Fibroblast of gingiva (primary cell): Measurements from ENCODE around the gene TJP2.

Experiments used
- DNase-seq: peaks from one replicate; pipeline ENCODE4 v3.0.0-alpha.2; 2011; ENCODE audit warnings: low read depth

TJP2 gene

GRCh38 chr9:69191231-69191630 lies 17.2 kb downstream of the TJP2 start:
- no peak for DNase-seq

GRCh38 chr9:69192214-69192613 lies 18.1 kb downstream of the TJP2 start:
- no peak for DNase-seq

GRCh38 chr9:69193685-69194032 lies 19.6 kb downstream of the TJP2 start:
- no peak for DNase-seq

GRCh38 chr9:69194702-69195418 lies 20.8 kb downstream of the TJP2 start:
- DNase-seq, result no peak

GRCh38 chr9:69195668-69196067 lies 21.6 kb downstream of the TJP2 start:
- DNase-seq, result peak; percentile 19

GRCh38 chr9:69197687-69198086 lies 23.6 kb downstream of the TJP2 start:
- DNase-seq, result no peak

- no peak for DNase-seq
These were observed 24.6 kb downstream of the TJP2 start for GRCh38 chr9:69198521-69199220.

GRCh38 chr9:69199769-69200470 lies 25.8 kb downstream of the TJP2 start:
- DNase-seq, result peak; percentile 6

GRCh38 chr9:69202556-69202955 lies 28.5 kb downstream of the TJP2 start:
- no peak for DNase-seq

GRCh38 chr9:69204326-69204725 lies 30.2 kb downstream of the TJP2 start:
- no peak for DNase-seq

- peak; percentile 57 for DNase-seq
These were observed 30.8 kb downstream of the TJP2 start for GRCh38 chr9:69204849-69205248.

- DNase-seq, result no peak
These were observed 32.0 kb downstream of the TJP2 start for GRCh38 chr9:69206047-69206446.

GRCh38 chr9:69207503-69207902 lies 33.4 kb downstream of the TJP2 start:
- DNase-seq, result no peak

- DNase-seq, result no peak
These were observed 37.5 kb downstream of the TJP2 start for GRCh38 chr9:69211424-69212036.

GRCh38 chr9:69213647-69214046 lies 39.6 kb downstream of the TJP2 start:
- no peak for DNase-seq

GRCh38 chr9:69214939-69215338 lies 40.9 kb downstream of the TJP2 start:
- DNase-seq, result no peak

- DNase-seq, result no peak
These were observed 41.9 kb downstream of the TJP2 start for GRCh38 chr9:69215774-69216485.

GRCh38 chr9:69218166-69218565 lies 44.1 kb downstream of the TJP2 start:
- DNase-seq, result no peak

- no peak for DNase-seq
These were observed 47.0 kb downstream of the TJP2 start for GRCh38 chr9:69221036-69221435.

GRCh38 chr9:69222970-69223369 lies 48.9 kb downstream of the TJP2 start:
- DNase-seq, result no peak

GRCh38 chr9:69223605-69224004 lies 49.5 kb downstream of the TJP2 start:
- peak; percentile 39 for DNase-seq

GRCh38 chr9:69229367-69229766 lies 55.3 kb downstream of the TJP2 start:
- DNase-seq, result no peak
